IMR-90 (cell line): ENCODE results near the gene OPCML. TPM values are rescaled to one million over a fixed set of nuclear protein-coding genes. Genes with fewer than 3 reads are reported as not detected.

ENCODE experiments used
- ATAC-seq: fragments of 200-7000 bp; cut with Tn5 transposase; 2 replicates; pipeline ENCODE4 v1.9.1; 2020; ENCODE audit warnings: low read depth, mild to moderate bottlenecking, moderate library complexity
- BruUV-seq: library from RNA; stranded (reverse); fragments of 400-500 nt; replicated peaks from 2 replicates; lab custom pipeline; 2021; lab: Mats Ljungman, UMichigan
- CTCF ChIA-PET: fragments of 300-600 bp; formaldehyde crosslinking; extraction: SDS; loops from one replicate; lab custom pipeline; 2021; ENCODE audit warnings: antibody characterized with exemption; lab: Yijun Ruan, JAX
- POLR2A ChIA-PET: fragments of 300-600 bp; sonication (Branson Sonifier 250); formaldehyde crosslinking; loops from one replicate; lab custom pipeline; 2022; ENCODE audit warnings: antibody characterized with exemption; ENCODE audit not compliant: unreplicated experiment; lab: Charles Lee
- DNase-seq: peaks from one replicate; pipeline ENCODE4 v3.0.0; 2013
- H2AFZ ChIP-seq: replicated peaks from 2 replicates; pipeline ENCODE3; 2013; ENCODE audit warnings: low read length, mild to moderate bottlenecking; ENCODE audit not compliant: poor library complexity
- H2AK5ac ChIP-seq: 2 replicates; pipeline ENCODE4 v1.6.1; 2013; ENCODE audit warnings: low read depth, low read length, inconsistent platforms
- H2AK9ac ChIP-seq: replicated peaks from 2 replicates; pipeline ENCODE3; 2013; ENCODE audit warnings: mild to moderate bottlenecking, low read depth, low read length, moderate library complexity; ENCODE audit not compliant: poor library complexity
- H2BK120ac ChIP-seq: 2 replicates; pipeline ENCODE4 v1.6.1; 2013; ENCODE audit warnings: low read depth, low read length, inconsistent platforms
- H2BK15ac ChIP-seq: 3 replicates; pipeline ENCODE4 v1.6.1; 2013; ENCODE audit warnings: low read depth, low read length, inconsistent platforms
- H2BK20ac ChIP-seq: 2 replicates; pipeline ENCODE4 v1.6.1; 2013; ENCODE audit warnings: low read depth, mild to moderate bottlenecking, inconsistent platforms, low read length, moderate library complexity
- H2BK5ac ChIP-seq: 2 replicates; pipeline ENCODE4 v1.6.1; 2013; ENCODE audit warnings: mild to moderate bottlenecking, low read depth, low read length, inconsistent platforms; ENCODE audit not compliant: poor library complexity, severe bottlenecking
- H3K14ac ChIP-seq: replicated peaks from 2 replicates; pipeline ENCODE4 v1.6.1; 2013; ENCODE audit warnings: low read depth, low read length, inconsistent platforms
- H3K18ac ChIP-seq: 2 replicates; pipeline ENCODE4 v1.6.1; 2013; ENCODE audit warnings: low read depth, low read length, control low read depth
- H3K23ac ChIP-seq: 2 replicates; pipeline ENCODE4 v1.6.1; 2013; ENCODE audit warnings: low read depth, low read length, inconsistent platforms
- H3K27ac ChIP-seq: 2 replicates; pipeline ENCODE4 v1.5.1; 2013; ENCODE audit warnings: mild to moderate bottlenecking, control low read depth, low read length; ENCODE audit not compliant: insufficient read depth
- H3K27me3 ChIP-seq: 2 replicates; pipeline ENCODE4 v1.6.1; 2013; ENCODE audit warnings: low read length; ENCODE audit not compliant: control insufficient read depth, insufficient read depth
- H3K36me3 ChIP-seq: 2 replicates; pipeline ENCODE4 v1.6.1; 2013; ENCODE audit warnings: low read length, mixed read lengths; ENCODE audit not compliant: control insufficient read depth, insufficient read depth
- H3K4ac ChIP-seq: 2 replicates; pipeline ENCODE4 v1.6.1; 2013; ENCODE audit warnings: low read depth, low read length, inconsistent platforms
- H3K4me1 ChIP-seq: 2 replicates; pipeline ENCODE4 v1.6.1; 2013; ENCODE audit warnings: low read length, mixed read lengths; ENCODE audit not compliant: control insufficient read depth, insufficient read depth
- H3K4me2 ChIP-seq: 2 replicates; pipeline ENCODE4 v1.6.1; 2013; ENCODE audit warnings: low read depth, mild to moderate bottlenecking, control low read depth, low read length, moderate library complexity
- H3K4me3 ChIP-seq: 2 replicates; pipeline ENCODE4 v1.5.1; 2013; ENCODE audit warnings: low read depth, mild to moderate bottlenecking, control low read depth, low read length, moderate library complexity; ENCODE audit not compliant: insufficient read depth
- H3K56ac ChIP-seq: 2 replicates; pipeline ENCODE4 v1.6.1; 2013; ENCODE audit warnings: low read length, inconsistent platforms; ENCODE audit not compliant: insufficient read depth; ENCODE audit errors: extremely low read depth
- H3K79me1 ChIP-seq, 2 experiments: 2 replicates each; pipeline ENCODE4 v1.6.1; 2013; ENCODE audit warnings: low read length in 2 of 2, inconsistent platforms in 1 of 2, low read depth in 1 of 2
- H3K9ac ChIP-seq: 2 replicates; pipeline ENCODE4 v1.6.1; 2013; ENCODE audit warnings: low read depth, low read length, control low read depth
- H3K9me1 ChIP-seq: 2 replicates; pipeline ENCODE4 v1.6.1; 2013; ENCODE audit warnings: low read length, inconsistent platforms; ENCODE audit not compliant: insufficient read depth
- H3K9me3 ChIP-seq: 2 replicates; pipeline ENCODE4 v1.6.1; 2013; ENCODE audit warnings: low read length; ENCODE audit not compliant: control insufficient read depth, insufficient read depth
- H4K20me1 ChIP-seq: 2 replicates; pipeline ENCODE4 v1.6.1; 2013; ENCODE audit warnings: low read length, inconsistent platforms; ENCODE audit not compliant: insufficient read depth
- H4K5ac ChIP-seq: 2 replicates; pipeline ENCODE4 v1.6.1; 2013; ENCODE audit warnings: mild to moderate bottlenecking, low read depth, low read length, control low read depth
- H4K8ac ChIP-seq, 2 experiments: 2 replicates each; pipeline ENCODE4 v1.6.1; 2013; ENCODE audit warnings: low read depth in 2 of 2, low read length in 2 of 2, control low read depth in 1 of 2, inconsistent platforms in 1 of 2
- H4K91ac ChIP-seq: 2 replicates; pipeline ENCODE4 v1.6.1; 2013; ENCODE audit warnings: low read depth, low read length, inconsistent platforms; ENCODE audit not compliant: insufficient read depth
- CEBPB ChIP-seq: IDR thresholded peaks from 2 replicates; pipeline ENCODE4 v1.6.1; 2012; ENCODE audit warnings: low read depth, low read length, improper control_type of control experiment
- CTCF ChIP-seq: conservative IDR thresholded peaks from 2 replicates; pipeline ENCODE4 v1.5.1; 2012; ENCODE audit warnings: mild to moderate bottlenecking, low read depth, low read length, improper control_type of control experiment
- RCOR1 ChIP-seq: IDR thresholded peaks from 2 replicates; pipeline ENCODE4 v1.6.1; 2012; ENCODE audit warnings: mild to moderate bottlenecking, low read length, improper control_type of control experiment; ENCODE audit not compliant: insufficient replicate concordance
- WGBS, 2 experiments: methylation state at CpG; one replicate each; pipeline versions ENCODE4 v1.1.5 to v1.1.7; 2013; ENCODE audit warnings: missing lambda C conversion rate in 2 of 2; ENCODE audit not compliant: insufficient read length in 1 of 2; ENCODE audit errors: extremely low coverage in 2 of 2; 5-methylcytosine and 5-hydroxymethylcytosine counted together
- dilution Hi-C: fragments of 300-500 bp; cut with HindIII; formaldehyde crosslinking; loops from one replicate; pipeline ENCODE4 v1.14.3; 2018; ENCODE audit warnings: low sequenced_read_pairs; ENCODE audit not compliant: unreplicated experiment
- in situ Hi-C: fragments of 300-500 bp; cut with MboI; formaldehyde crosslinking; loops from 3 replicates; pipeline ENCODE4 v1.14.3; 2019; ENCODE audit warnings: low sequenced_read_pairs, inconsistent platforms, mixed read lengths
- intact Hi-C: fragments of 100-400 bp; cut with micrococcal nuclease; formaldehyde crosslinking; loops from 2 replicates; pipeline ENCODE4 v1.10.0; 2022
- polyA plus RNA-seq, 3 experiments: library from polyadenylated mRNA; depleted of rRNA; stranded (reverse); fragments of >200 nt; gene quantifications; 2 replicates each; pipeline ENCODE4 v1.2.3, GENCODE V29; 2012; ENCODE audit warnings: low replicate concordance in 1 of 3
- total RNA-seq: library from RNA; depleted of rRNA; stranded (reverse); fragments of >200 nt; gene quantifications from 2 replicates; pipeline ENCODE4 v1.2.3, GENCODE V29; 2012

The OPCML gene
- total and polyA plus RNA-seq, 2 of the 4 experiments (the other 2 are of a cell fraction), result under 0.01 to 2.6 TPM

GRCh38 chr11:133388975-133389568 lies 143.2 kb downstream of the OPCML start:
- no peak overlapping the region for H3K18ac ChIP-seq
- no peak overlapping the region for H2BK20ac ChIP-seq
- H3K79me1 ChIP-seq, result no peaks in the 10 kb centered on the region
- H2BK5ac ChIP-seq, result no peak overlapping the region
- no peak overlapping the region for H3K9ac ChIP-seq
- no peak for ATAC-seq
- H3K9me3 ChIP-seq, result peaks cover 33% of the 10 kb centered on the region
- dilution Hi-C loops (no loop called here), intact Hi-C loops (no loop called here), in situ Hi-C loops (no loop called here)
- DNase-seq, result no peak
- no TSS peak for BruUV-seq
- WGBS, 2 experiments, result no CpG with 5 or more reads among the region's 5 CpGs
- no peak overlapping the region for H3K14ac ChIP-seq
- H2AK9ac ChIP-seq, result no peak overlapping the region
- H2BK120ac ChIP-seq, result no peak overlapping the region
- no peak overlapping the region for H3K27ac ChIP-seq
- no peak for TF ChIP-seq CEBPB
- no peak for TF ChIP-seq CTCF
- TF ChIP-seq RCOR1, result no peak
- no peak overlapping the region for H2AK5ac ChIP-seq
- H3K27me3 ChIP-seq, result no peaks in the 10 kb centered on the region
- H4K91ac ChIP-seq, result no peak overlapping the region
- no peak overlapping the region for H2AFZ ChIP-seq
- H3K4me2 ChIP-seq, result no peak overlapping the region
- H3K4me3 ChIP-seq, result no peak overlapping the region
- H3K4ac ChIP-seq, result no peak overlapping the region
- no peak overlapping the region for H3K23ac ChIP-seq
- no peaks in the 10 kb centered on the region for H3K36me3 ChIP-seq
- ChIA-PET CTCF (no interaction called here), POLR2A (no interaction called here)
- H3K9me1 ChIP-seq, result no peaks in the 10 kb centered on the region
- no peak overlapping the region for H4K5ac ChIP-seq
- no peak overlapping the region for H3K56ac ChIP-seq
- H4K8ac ChIP-seq, result no peak overlapping the region
- H3K4me1 ChIP-seq, result no peaks in the 10 kb centered on the region
- no peaks in the 10 kb centered on the region for H4K20me1 ChIP-seq
- no peak overlapping the region for H2BK15ac ChIP-seq
